OCI-LY7 (cell line): ENCODE results near the gene MINDY4. TPM values are rescaled to one million over a fixed set of nuclear protein-coding genes. Genes with fewer than 3 reads are reported as not detected.

ENCODE experiments used
- BruUV-seq: library from RNA; stranded (reverse); fragments of 400-500 nt; replicated peaks from 2 replicates; lab custom pipeline; 2021; lab: Mats Ljungman, UMichigan
- CTCF ChIA-PET: fragments of 300-600 bp; sonication (Branson Sonifier 250); formaldehyde crosslinking; loops from one replicate; lab custom pipeline; 2022; ENCODE audit warnings: antibody characterized with exemption; ENCODE audit not compliant: unreplicated experiment; lab: Charles Lee
- POLR2A ChIA-PET: fragments of 300-600 bp; sonication (Branson Sonifier 250); formaldehyde crosslinking; loops from one replicate; lab custom pipeline; 2022; ENCODE audit warnings: antibody characterized with exemption; lab: Charles Lee
- DNase-seq: peaks from one replicate; pipeline ENCODE4 v3.0.0-alpha.2; 2015; ENCODE audit warnings: low spot score
- H2AFZ ChIP-seq: fragments of 200-600 bp; sonication (generic), shearing (Covaris generic); 2 replicates; pipeline ENCODE4 v1.6.1; 2014; ENCODE audit warnings: mild to moderate bottlenecking, antibody characterized with exemption, low read length, moderate library complexity
- H3K27ac ChIP-seq: fragments of 200-600 bp; sonication (generic); 2 replicates; pipeline ENCODE4 v1.5.1; 2014; ENCODE audit warnings: mixed run types, low read depth, mild to moderate bottlenecking, moderate library complexity, low read length, inconsistent platforms; ENCODE audit not compliant: poor library complexity, severe bottlenecking
- H3K36me3 ChIP-seq: fragments of 200-600 bp; sonication (generic); 2 replicates; pipeline ENCODE4 v1.6.1; 2014; ENCODE audit warnings: mild to moderate bottlenecking, antibody characterized with exemption, low read length, moderate library complexity, mixed read lengths; ENCODE audit not compliant: insufficient read depth
- H3K4me1 ChIP-seq: fragments of 200-600 bp; sonication (generic); 2 replicates; pipeline ENCODE4 v1.5.1; 2014; ENCODE audit warnings: mild to moderate bottlenecking, low read length; ENCODE audit not compliant: insufficient read depth, poor library complexity, severe bottlenecking
- H3K4me2 ChIP-seq: fragments of 200-600 bp; sonication (generic); 2 replicates; pipeline ENCODE4 v1.6.1; 2014; ENCODE audit warnings: mild to moderate bottlenecking, low read length
- H3K4me3 ChIP-seq: fragments of 200-600 bp; sonication (generic); 2 replicates; pipeline ENCODE4 v1.5.1; 2014; ENCODE audit warnings: mild to moderate bottlenecking, low read depth, low read length; ENCODE audit not compliant: poor library complexity, severe bottlenecking
- H3K79me2 ChIP-seq: fragments of 200-600 bp; sonication (generic); 2 replicates; pipeline ENCODE4 v1.6.1; 2016; ENCODE audit warnings: low read depth, mild to moderate bottlenecking, low read length, moderate library complexity, mixed read lengths; ENCODE audit not compliant: insufficient read depth
- H3K9me2 ChIP-seq: fragments of 200-600 bp; sonication (generic); 2 replicates; pipeline ENCODE4 v1.6.1; 2016; ENCODE audit warnings: mild to moderate bottlenecking, low read length, mixed read lengths; ENCODE audit not compliant: insufficient read depth
- H3K9me3 ChIP-seq: fragments of 200-600 bp; sonication (generic); 2 replicates; pipeline ENCODE4 v1.6.1; 2014; ENCODE audit warnings: mild to moderate bottlenecking, mixed run types, low read length, mixed read lengths
- H4K20me1 ChIP-seq: fragments of 200-600 bp; sonication (generic); 2 replicates; pipeline ENCODE4 v1.6.1; 2014; ENCODE audit warnings: mild to moderate bottlenecking, antibody characterized with exemption, low read length, moderate library complexity, mixed read lengths; ENCODE audit not compliant: insufficient read depth
- EZH2phosphoT487 ChIP-seq: fragments of 200-600 bp; sonication (generic); IDR thresholded peaks from 2 replicates; pipeline ENCODE4 v1.6.1; 2018; ENCODE audit warnings: low read depth, borderline replicate concordance, mild to moderate bottlenecking, mixed run types, antibody characterized with exemption, low read length, moderate library complexity, mixed read lengths
- intact Hi-C: fragments of 100-400 bp; cut with micrococcal nuclease; formaldehyde crosslinking; loops from one replicate; pipeline ENCODE4 v1.10.0; 2022; ENCODE audit not compliant: unreplicated experiment
- total RNA-seq, 2 experiments: library from RNA; depleted of rRNA in 1 of 2; stranded (reverse); fragments of >200 nt in 1 of 2; shearing (Covaris generic) in 1 of 2; gene quantifications; 2 replicates each; pipeline ENCODE4 v1.2.3, GENCODE V29; 2014 to 2022
- TF ChIP-seq, protein P1 (sequence below): fragments of 200-600 bp; sonication (generic); conservative IDR thresholded peaks from 2 replicates; pipeline ENCODE4 v1.5.1; 2014; ENCODE audit warnings: mild to moderate bottlenecking, antibody characterized with exemption, low read length, moderate library complexity, mixed read lengths

Gene MINDY4
- total RNA-seq, 2 experiments from 2014 or later = 0.86 TPM; not detected in 1

DNA sequence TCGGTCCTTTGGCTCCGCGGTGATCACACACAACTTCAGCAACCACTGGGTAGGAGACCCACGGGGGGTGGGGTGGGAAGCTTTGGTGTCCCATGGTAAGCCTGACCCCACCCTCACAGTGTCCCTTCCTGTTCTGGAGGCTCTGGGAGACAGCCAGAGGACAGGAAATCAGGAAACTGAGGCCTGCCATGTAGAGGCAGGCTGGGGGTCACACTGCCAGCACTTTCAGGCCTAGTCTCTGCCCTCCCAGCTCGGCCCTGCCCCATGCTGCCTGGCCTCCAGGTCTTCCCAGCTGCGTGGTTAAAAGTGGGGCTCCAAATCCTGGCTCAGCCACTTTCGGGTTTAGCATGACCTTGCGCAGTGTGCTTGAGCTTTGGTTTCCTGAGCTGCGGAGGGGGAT lies 151.4 kb downstream of the MINDY4 start:
- H3K4me3 ChIP-seq = no peak overlapping the region
- CTCF ChIA-PET = no interaction called here
- no TSS peak for BruUV-seq

DNA sequence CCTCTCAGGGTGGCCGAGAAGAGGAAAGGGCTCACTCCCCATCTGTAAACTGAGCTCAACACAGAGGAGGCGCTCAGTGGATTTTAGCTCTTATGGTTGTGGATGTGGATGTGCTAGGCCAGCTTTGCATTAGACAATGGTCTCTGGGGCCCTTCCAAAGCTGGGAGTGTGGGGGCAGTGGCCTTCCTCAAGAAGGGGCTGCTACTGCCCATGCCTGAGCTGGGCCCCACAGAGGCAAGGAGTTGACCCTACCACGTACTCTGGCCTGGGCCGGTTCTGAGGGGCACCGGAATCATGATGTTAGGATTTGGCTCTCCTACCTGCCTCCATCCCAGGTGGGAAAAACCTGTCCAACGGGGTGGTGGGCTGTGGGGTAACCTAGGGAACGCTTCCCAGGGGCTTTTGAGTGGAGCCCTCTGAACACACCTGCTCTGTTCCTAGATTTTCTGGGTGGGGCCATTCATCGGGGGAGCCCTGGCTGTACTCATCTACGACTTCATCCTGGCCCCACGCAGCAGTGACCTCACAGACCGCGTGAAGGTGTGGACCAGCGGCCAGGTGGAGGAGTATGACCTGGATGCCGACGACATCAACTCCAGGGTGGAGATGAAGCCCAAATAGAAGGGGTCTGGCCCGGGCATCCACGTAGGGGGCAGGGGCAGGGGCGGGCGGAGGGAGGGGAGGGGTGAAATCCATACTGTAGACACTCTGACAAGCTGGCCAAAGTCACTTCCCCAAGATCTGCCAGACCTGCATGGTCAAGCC lies 152.0 kb downstream of the MINDY4 start:
- H3K36me3 ChIP-seq = no peaks in the 10 kb centered on the region
- no peak overlapping the region for H3K4me3 ChIP-seq
- H3K4me1 ChIP-seq = no peaks in the 10 kb centered on the region
- TF ChIP-seq, protein P1, sequence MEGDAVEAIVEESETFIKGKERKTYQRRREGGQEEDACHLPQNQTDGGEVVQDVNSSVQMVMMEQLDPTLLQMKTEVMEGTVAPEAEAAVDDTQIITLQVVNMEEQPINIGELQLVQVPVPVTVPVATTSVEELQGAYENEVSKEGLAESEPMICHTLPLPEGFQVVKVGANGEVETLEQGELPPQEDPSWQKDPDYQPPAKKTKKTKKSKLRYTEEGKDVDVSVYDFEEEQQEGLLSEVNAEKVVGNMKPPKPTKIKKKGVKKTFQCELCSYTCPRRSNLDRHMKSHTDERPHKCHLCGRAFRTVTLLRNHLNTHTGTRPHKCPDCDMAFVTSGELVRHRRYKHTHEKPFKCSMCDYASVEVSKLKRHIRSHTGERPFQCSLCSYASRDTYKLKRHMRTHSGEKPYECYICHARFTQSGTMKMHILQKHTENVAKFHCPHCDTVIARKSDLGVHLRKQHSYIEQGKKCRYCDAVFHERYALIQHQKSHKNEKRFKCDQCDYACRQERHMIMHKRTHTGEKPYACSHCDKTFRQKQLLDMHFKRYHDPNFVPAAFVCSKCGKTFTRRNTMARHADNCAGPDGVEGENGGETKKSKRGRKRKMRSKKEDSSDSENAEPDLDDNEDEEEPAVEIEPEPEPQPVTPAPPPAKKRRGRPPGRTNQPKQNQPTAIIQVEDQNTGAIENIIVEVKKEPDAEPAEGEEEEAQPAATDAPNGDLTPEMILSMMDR = no peak
- H3K4me2 ChIP-seq = no peak overlapping the region
- BruUV-seq = no TSS peak
- H4K20me1 ChIP-seq = no peaks in the 10 kb centered on the region
- H2AFZ ChIP-seq = no peak overlapping the region
- CTCF ChIA-PET = no interaction called here
- intact Hi-C loops = no loop called here
- POLR2A ChIA-PET = no interaction called here
- DNase-seq = no peak
- H3K9me2 ChIP-seq = no peaks in the 10 kb centered on the region
- no peaks in the 10 kb centered on the region for H3K9me3 ChIP-seq
- no peak overlapping the region for H3K27ac ChIP-seq
- no peaks in the 10 kb centered on the region for H3K79me2 ChIP-seq

More for the DNA sequence above, 151.4 kb downstream of the MINDY4 start:
- Histone ChIP-seq H2AFZ (no peak overlapping the region), H3K4me1 (no peaks in the 10 kb centered on the region), H3K4me2 (no peak overlapping the region), H3K9me3 (no peaks in the 10 kb centered on the region), H3K9me2 (no peaks in the 10 kb centered on the region), H3K36me3 (no peaks in the 10 kb centered on the region), H3K79me2 (no peaks in the 10 kb centered on the region), H3K27ac (no peak overlapping the region), H4K20me1 (no peaks in the 10 kb centered on the region)
- intact Hi-C loops = no loop called here
- POLR2A ChIA-PET = no interaction called here
- DNase-seq = no peak
- TF ChIP-seq, protein P1 = no peak
- no peak for TF ChIP-seq EZH2phosphoT487

DNA sequence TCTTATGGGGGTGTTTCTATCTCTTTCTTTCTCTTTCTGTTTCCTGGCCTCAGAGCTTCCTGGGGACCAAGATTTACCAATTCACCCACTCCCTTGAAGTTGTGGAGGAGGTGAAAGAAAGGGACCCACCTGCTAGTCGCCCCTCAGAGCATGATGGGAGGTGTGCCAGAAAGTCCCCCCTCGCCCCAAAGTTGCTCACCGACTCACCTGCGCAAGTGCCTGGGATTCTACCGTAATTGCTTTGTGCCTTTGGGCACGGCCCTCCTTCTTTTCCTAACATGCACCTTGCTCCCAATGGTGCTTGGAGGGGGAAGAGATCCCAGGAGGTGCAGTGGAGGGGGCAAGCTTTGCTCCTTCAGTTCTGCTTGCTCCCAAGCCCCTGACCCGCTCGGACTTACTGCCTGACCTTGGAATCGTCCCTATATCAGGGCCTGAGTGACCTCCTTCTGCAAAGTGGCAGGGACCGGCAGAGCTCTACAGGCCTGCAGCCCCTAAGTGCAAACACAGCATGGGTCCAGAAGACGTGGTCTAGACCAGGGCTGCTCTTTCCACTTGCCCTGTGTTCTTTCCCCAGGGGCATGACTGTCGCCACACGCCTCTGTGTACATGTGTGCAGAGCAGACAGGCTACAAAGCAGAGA lies 152.7 kb downstream of the MINDY4 start:
- Histone ChIP-seq H3K9me2 (no peaks in the 10 kb centered on the region), H3K36me3 (no peaks in the 10 kb centered on the region), H4K20me1 (no peaks in the 10 kb centered on the region), H3K4me2 (no peak overlapping the region), H3K4me1 (no peaks in the 10 kb centered on the region), H3K79me2 (no peaks in the 10 kb centered on the region), H3K9me3 (no peaks in the 10 kb centered on the region), H2AFZ (no peak overlapping the region), H3K4me3 (no peak overlapping the region), H3K27ac (no peak overlapping the region)
- CTCF ChIA-PET = no interaction called here
- TF ChIP-seq, protein P1 = no peak
- TF ChIP-seq EZH2phosphoT487 = no peak
- POLR2A ChIA-PET = interaction anchor here (0.6 kb wide), 1 partner anchor 161 kb away, joined by 3 read pairs; no protein-coding TSS in a partner anchor
- no TSS peak for BruUV-seq
- intact Hi-C loops = no loop called here
- no peak for DNase-seq
